GM12892 (cell line): Measurements from ENCODE around the gene SYNE3.

Experiments
- POLR2A ChIP-seq: IDR thresholded peaks from 2 replicates; pipeline ENCODE4 v1.6.1; 2011; ENCODE audit warnings: low read depth, low read length, control low read depth
- POLR2AphosphoS5 ChIP-seq: IDR thresholded peaks from 2 replicates; pipeline ENCODE4 v1.6.1; 2011; ENCODE audit warnings: low read depth, low read length, control low read depth

DNA sequence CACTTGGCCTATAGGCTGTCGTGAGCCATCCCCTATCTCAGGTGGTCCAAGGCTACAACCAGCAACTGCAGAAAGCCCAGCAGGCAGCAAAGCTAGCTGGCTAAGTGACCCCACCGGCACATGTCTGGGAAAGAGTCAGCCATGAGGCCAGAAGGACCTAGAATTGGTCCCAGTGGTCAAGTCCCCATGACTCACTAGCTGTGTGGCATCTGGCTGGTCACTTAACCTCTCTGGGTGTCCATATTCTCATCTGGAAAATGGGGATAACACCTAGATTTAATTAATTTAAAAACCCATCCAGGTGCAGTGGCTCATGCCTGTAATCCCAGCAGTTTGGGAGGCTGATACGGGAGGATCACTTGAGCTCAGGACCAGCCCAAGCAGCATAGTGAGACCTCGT lies 37.6 kb downstream of the SYNE3 start:
- TF ChIP-seq POLR2A, result no peak
- TF ChIP-seq POLR2AphosphoS5, result no peak
